ENCODE data around the gene DCTN4. TPM values are rescaled to one million over a fixed set of nuclear protein-coding genes. Genes with fewer than 3 reads are reported as not detected.

Gene DCTN4
- total and polyA plus RNA-seq, 12 donors = 30.4 to 113 (median 84.3) TPM

- no peaks in the 10 kb centered on the region for H3K27me3 ChIP-seq
- H3K9me3 ChIP-seq (replicated peaks in 1 of 3) = no peaks in the 10 kb centered on the region
- peak overlapping the region in 1 of 4 donors; percentile 88 for H3K4me3 ChIP-seq
- intact Hi-C loops (cut with DNase I) = no loop called here
- TF ChIP-seq POLR2A (IDR thresholded peaks at IDR 0.05) = peak; percentile 35 to 48
- peak in 2 of 6 experiments; percentile 16 to 21 for TF ChIP-seq CTCF (IDR thresholded peaks at IDR 0.05)
- peak; percentile 53 to 93 (median 78) for DNase-seq
- H3K4me1 ChIP-seq (replicated peaks in 1 of 2) = peaks cover 42 to 77% of the 10 kb centered on the region in 2 donors
- no peaks in the 10 kb centered on the region for H3K36me3 ChIP-seq (replicated peaks in 1 of 2)
- peak overlapping the region; percentile 61 to 96 (median 85) for H3K27ac ChIP-seq
- WGBS, 4 donors = 45 to 54% (median 50%) methylated on average over 6 to 10 of the region's 10 CpGs
Observed at GRCh38 chr5:150781706-150782614, 23.1 kb upstream of the DCTN4 start.

- intact Hi-C loops (cut with DNase I) = no loop called here
- H3K9me3 ChIP-seq (replicated peaks in 1 of 3) = no peaks in the 10 kb centered on the region
- no peaks in the 10 kb centered on the region for H3K27me3 ChIP-seq
- TF ChIP-seq POLR2A (IDR thresholded peaks at IDR 0.05) = no peak
- TF ChIP-seq CTCF (IDR thresholded peaks at IDR 0.05) = no peak
- no peak for DNase-seq
- H3K36me3 ChIP-seq (replicated peaks in 1 of 2) = no peaks in the 10 kb centered on the region
- peak overlapping the region; percentile 61 to 96 (median 85) for H3K27ac ChIP-seq
- peak overlapping the region in 1 of 4 donors; percentile 88 for H3K4me3 ChIP-seq
- H3K4me1 ChIP-seq (replicated peaks in 1 of 2) = peaks cover 42 to 72% of the 10 kb centered on the region in 2 donors
- 78 to 86% (median 81%) methylated on average over 5 of the region's 5 CpGs for WGBS, 4 donors
Observed at GRCh38 chr5:150780816-150781221, 22.0 kb upstream of the DCTN4 start.

GRCh38 chr5:150780187-150780692 lies 21.4 kb upstream of the DCTN4 start:
- Histone ChIP-seq H3K27me3 (no peaks in the 10 kb centered on the region), H3K9me3 (replicated peaks in 1 of 3) (no peaks in the 10 kb centered on the region), H3K36me3 (replicated peaks in 1 of 2) (no peaks in the 10 kb centered on the region), H3K4me1 (replicated peaks in 1 of 2) (peaks cover 42 to 71% of the 10 kb centered on the region in 2 donors), H3K27ac (peak overlapping the region in 4 of 5 donors; percentile 85 to 96 (median 88)), H3K4me3 (peak overlapping the region in 1 of 4 donors; percentile 88)
- peak in 6 of 7 donors; percentile 32 to 74 (median 50) for DNase-seq
- WGBS, 4 donors = 48 to 68% (median 57%) methylated on average over 5 to 6 of the region's 6 CpGs
- intact Hi-C loops (cut with DNase I) = no loop called here
- TF ChIP-seq POLR2A (IDR thresholded peaks at IDR 0.05) (no peak), CTCF (IDR thresholded peaks at IDR 0.05) (no peak)

GRCh38 chr5:150779397-150780186 lies 20.8 kb upstream of the DCTN4 start:
- intact Hi-C loops (cut with DNase I) = no loop called here
- TF ChIP-seq POLR2A (IDR thresholded peaks at IDR 0.05) (no peak), CTCF (IDR thresholded peaks at IDR 0.05) (no peak)
- Histone ChIP-seq H3K27me3 (no peaks in the 10 kb centered on the region), H3K9me3 (replicated peaks in 1 of 3) (no peaks in the 10 kb centered on the region), H3K27ac (peak overlapping the region; percentile 65 to 96 (median 85)), H3K4me3 (peak overlapping the region in 3 of 4 donors; percentile 74 to 91 (median 88)), H3K36me3 (replicated peaks in 1 of 2) (no peaks in the 10 kb centered on the region), H3K4me1 (replicated peaks in 1 of 2) (peaks cover 42 to 64% of the 10 kb centered on the region in 2 donors)
- no peak for DNase-seq
- WGBS, 4 donors = 29 to 35% (median 35%) methylated on average over 10 to 13 of the region's 13 CpGs

Measured in adrenal gland (tissue), 12 donors.